A549 (cell line): Measurements from ENCODE around the gene FSTL4. TPM values are rescaled to one million over a fixed set of nuclear protein-coding genes. Genes with fewer than 3 reads are reported as not detected.

Experiments used
- ATAC-seq, 2 experiments: fragments of 200-7000 bp in 1 of 2; fragments of >200 bp in 1 of 2; cut with Nextera tagmentation in 1 of 2; cut with Tn5 transposase in 1 of 2; 3 replicates each; pipeline versions ENCODE4 v1.8.0 to v1.9.1; 2018 to 2020; ENCODE audit warnings: mild to moderate bottlenecking in 1 of 2, moderate library complexity in 1 of 2
- CTCF ChIA-PET: fragments of 300-600 bp; sonication (Branson Sonifier 250); formaldehyde crosslinking; extraction: SDS; loops from one replicate; lab custom pipeline; 2021; ENCODE audit warnings: antibody characterized with exemption, inconsistent platforms; lab: Yijun Ruan, JAX
- POLR2A ChIA-PET: fragments of 350-600 bp; formaldehyde crosslinking; extraction: SDS; loops from one replicate; lab custom pipeline; 2021; ENCODE audit warnings: antibody characterized with exemption, inconsistent platforms; lab: Yijun Ruan, JAX
- DNase-seq, 2 experiments: peaks; one replicate each; pipeline versions ENCODE4 v3.0.0 to v3.0.0-alpha.2; 2011 to 2016; ENCODE audit warnings: low read depth in 1 of 2, low spot score in 1 of 2
- FAIRE-seq: peaks from 2 replicates; lab custom pipeline; 2011; peaks lifted over from hg19 to GRCh38; lab: Jason Lieb, UNC
- H3K27ac ChIP-seq, 2 experiments: fragments of >200 bp; sonication (Bioruptor Twin); formaldehyde crosslinking; 3 replicates each; pipeline ENCODE4 v1.5.1; 2016 to 2017
- H3K4me1 ChIP-seq: fragments of >200 bp; sonication (Bioruptor Twin); formaldehyde crosslinking; 3 replicates; pipeline ENCODE4 v1.6.1; 2016
- H3K4me2 ChIP-seq: fragments of >200 bp; sonication (Bioruptor Twin); formaldehyde crosslinking; 3 replicates; pipeline ENCODE4 v1.6.1; 2016
- H3K4me3 ChIP-seq: fragments of >200 bp; sonication (Bioruptor Twin); formaldehyde crosslinking; 3 replicates; pipeline ENCODE4 v1.5.1; 2016
- H3K9me3 ChIP-seq: fragments of >200 bp; sonication (Bioruptor Twin); formaldehyde crosslinking; 3 replicates; pipeline ENCODE4 v1.6.1; 2016
- BCL3 ChIP-seq: fragments of >200 bp; sonication (Bioruptor Twin); formaldehyde crosslinking; IDR thresholded peaks from 3 replicates; pipeline ENCODE4 v1.6.1; 2016
- BHLHE40 ChIP-seq: IDR thresholded peaks from 2 replicates; pipeline ENCODE4 v1.6.1; 2012; ENCODE audit warnings: low read depth, low read length, inconsistent platforms
- CBX2 ChIP-seq: fragments of 200-600 bp; sonication (generic); IDR thresholded peaks from 2 replicates; pipeline ENCODE4 v1.6.1; 2016; ENCODE audit warnings: low read depth, mild to moderate bottlenecking, borderline replicate concordance
- CBX8 ChIP-seq: fragments of 200-600 bp; sonication (generic); IDR thresholded peaks from 2 replicates; pipeline ENCODE4 v1.6.1; 2016
- CHD4 ChIP-seq: fragments of 200-600 bp; sonication (generic); IDR thresholded peaks from 2 replicates; pipeline ENCODE4 v1.6.1; 2016; ENCODE audit warnings: antibody characterized with exemption, mild to moderate bottlenecking, borderline replicate concordance
- CTCF ChIP-seq: fragments of >200 bp; sonication (Bioruptor Twin); formaldehyde crosslinking; IDR thresholded peaks from 3 replicates; pipeline ENCODE4 v1.5.1; 2016
- EHMT2 ChIP-seq: fragments of 200-600 bp; sonication (generic); IDR thresholded peaks from 2 replicates; pipeline ENCODE4 v1.6.1; 2016; ENCODE audit warnings: antibody characterized with exemption, low read depth, mild to moderate bottlenecking, moderate library complexity
- FOSB ChIP-seq: fragments of 250-450 bp; sonication (Bioruptor Pico); IDR thresholded peaks from 2 replicates; pipeline ENCODE4 v1.5.0; 2020; ENCODE audit warnings: mild to moderate bottlenecking, moderate library complexity
- FOSL2 ChIP-seq, 2 experiments: fragments of 450-650 bp in 1 of 2; fragments of >200 bp in 1 of 2; sonication (Bioruptor Twin) in 1 of 2; formaldehyde crosslinking; IDR thresholded peaks; 2 replicates each; pipeline versions ENCODE4 v1.5.0 to v1.6.1; 2016 to 2020; ENCODE audit warnings: mild to moderate bottlenecking in 1 of 2, moderate library complexity in 1 of 2
- FOXS1 ChIP-seq: fragments of 250-450 bp; sonication (Bioruptor Pico); IDR thresholded peaks from 2 replicates; pipeline ENCODE4 v1.5.0; 2020; ENCODE audit warnings: mild to moderate bottlenecking, moderate library complexity
- GATA3 ChIP-seq: IDR thresholded peaks from 2 replicates; pipeline ENCODE4 v1.6.1; 2012; ENCODE audit warnings: borderline replicate concordance
- HES2 ChIP-seq: fragments of >200 bp; sonication (Bioruptor Twin); formaldehyde crosslinking; IDR thresholded peaks from 2 replicates; pipeline ENCODE4 v1.6.1; 2016
- HOXB13 ChIP-seq: fragments of 250-450 bp; sonication (Bioruptor Pico); IDR thresholded peaks from 2 replicates; pipeline ENCODE4 v1.5.0; 2020; ENCODE audit warnings: low read depth, mild to moderate bottlenecking, moderate library complexity
- HOXB5 ChIP-seq: fragments of 250-450 bp; sonication (Bioruptor Pico); IDR thresholded peaks from 2 replicates; pipeline ENCODE4 v1.5.0; 2020; ENCODE audit warnings: mild to moderate bottlenecking, moderate library complexity
- JUN ChIP-seq, 2 experiments: fragments of >200 bp; sonication (Bioruptor Twin); formaldehyde crosslinking; IDR thresholded peaks; 2 replicates in 1 of 2; 3 replicates in 1 of 2; pipeline ENCODE4 v1.6.1; 2016 to 2017
- JUNB ChIP-seq: fragments of >200 bp; sonication (Bioruptor Twin); formaldehyde crosslinking; IDR thresholded peaks from 2 replicates; pipeline ENCODE4 v1.6.1; 2016
- KDM1A ChIP-seq: fragments of 200-600 bp; sonication (generic); IDR thresholded peaks from 2 replicates; pipeline ENCODE4 v1.6.1; 2016; ENCODE audit warnings: low read depth, mild to moderate bottlenecking
- MAX ChIP-seq: IDR thresholded peaks from 2 replicates; pipeline ENCODE4 v1.6.1; 2012
- MYC ChIP-seq: IDR thresholded peaks from 2 replicates; pipeline ENCODE4 v1.6.1; 2012; ENCODE audit warnings: mild to moderate bottlenecking, inconsistent platforms, low read length, improper control_type of control experiment, borderline replicate concordance
- NR3C1 ChIP-seq: fragments of >200 bp; sonication (Bioruptor Twin); formaldehyde crosslinking; IDR thresholded peaks from 3 replicates; pipeline ENCODE4 v1.6.1; 2017
- PBX3 ChIP-seq: IDR thresholded peaks from 2 replicates; pipeline ENCODE4 v1.6.1; 2012
- PHF8 ChIP-seq: fragments of 200-600 bp; sonication (generic); IDR thresholded peaks from 2 replicates; pipeline ENCODE4 v1.6.1; 2016; ENCODE audit warnings: low read depth, mild to moderate bottlenecking, antibody characterized with exemption, moderate library complexity, borderline replicate concordance
- SREBF2 ChIP-seq: fragments of 450-650 bp; IDR thresholded peaks from 2 replicates; pipeline ENCODE4 v1.6.1; 2014; ENCODE audit warnings: mild to moderate bottlenecking, moderate library complexity
- TP53 ChIP-seq: fragments of 250-450 bp; sonication (Bioruptor Pico); IDR thresholded peaks from 2 replicates; pipeline ENCODE4 v1.5.0; 2021; ENCODE audit warnings: mild to moderate bottlenecking, moderate library complexity
- USF2 ChIP-seq: fragments of 450-650 bp; IDR thresholded peaks from 2 replicates; pipeline ENCODE4 v1.6.1; 2014; ENCODE audit warnings: antibody characterized with exemption
- ZC3H11A ChIP-seq: fragments of 450-650 bp; IDR thresholded peaks from 2 replicates; pipeline ENCODE4 v1.6.1; 2014; ENCODE audit warnings: antibody characterized with exemption, mild to moderate bottlenecking
- ZFP36 ChIP-seq: fragments of 450-650 bp; IDR thresholded peaks from 2 replicates; pipeline ENCODE4 v1.6.1; 2014; ENCODE audit warnings: borderline replicate concordance; ENCODE audit not compliant: partially characterized antibody
- ZNF302 ChIP-seq: fragments of 250-450 bp; sonication (Bioruptor Pico); IDR thresholded peaks from 2 replicates; pipeline ENCODE4 v1.9.0; 2021; ENCODE audit warnings: inconsistent platforms, mild to moderate bottlenecking, moderate library complexity
- WGBS: methylation state at CpG from one replicate; pipeline ENCODE4 v1.1.6; 2017; ENCODE audit errors: missing lambda C conversion rate; 5-methylcytosine and 5-hydroxymethylcytosine counted together
- polyA plus RNA-seq, 4 experiments: library from polyadenylated mRNA; depleted of rRNA in 3 of 4; stranded (reverse); fragments of >200 nt; fragmentation: RNase III in 1 of 4; extraction: RNeasy Plus Mini Kit Qiagen cat#74134 plus additional on column Dnase treatment in 1 of 4; gene quantifications; 2 replicates in 3 of 4; 3 replicates in 1 of 4; pipeline ENCODE4 v1.2.3, GENCODE V29; 2011 to 2017

Gene FSTL4
- polyA plus RNA-seq, 2 of the 4 experiments (the other 2 are of a cell fraction), result 1.6 to 1.8 TPM

- 66% methylated on average over 7 of the region's 7 CpGs for WGBS
- CTCF ChIA-PET, result interaction anchor here (1.0 to 1.8 kb wide), 4 partner anchors 16 to 500 kb away, joined by 3 to 5 read pairs (median 4); no protein-coding TSS in a partner anchor
- H3K4me3 ChIP-seq, result no peak overlapping the region
- ATAC-seq (no peak), FAIRE-seq (no peak), DNase-seq (no peak)
- no peak overlapping the region for H3K27ac ChIP-seq
- peaks cover 15% of the 10 kb centered on the region for H3K4me1 ChIP-seq
- TF ChIP-seq NR3C1 (no peak), KDM1A (no peak), HOXB5 (no peak), ZC3H11A (no peak), FOSB (CRISPR knock-in tag) (no peak), JUNB (no peak)
- TF ChIP-seq, all 56 proteins: peak for 0
- H3K4me2 ChIP-seq, result no peak overlapping the region
- no peaks in the 10 kb centered on the region for H3K9me3 ChIP-seq
- POLR2A ChIA-PET, result no interaction called here
Measured at GRCh38 chr5:133368916-133369783, 243.2 kb downstream of the FSTL4 start.

GRCh38 chr5:133367984-133368383 lies 244.4 kb downstream of the FSTL4 start:
- no peak for FAIRE-seq
- H3K27ac ChIP-seq, result no peak overlapping the region
- POLR2A ChIA-PET, result no interaction called here
- no peak for DNase-seq
- H3K4me3 ChIP-seq, result no peak overlapping the region
- peaks cover 15% of the 10 kb centered on the region for H3K4me1 ChIP-seq
- no peak overlapping the region for H3K4me2 ChIP-seq
- no peak for ATAC-seq
- no CpG with 5 or more reads among the region's 2 CpGs for WGBS
- H3K9me3 ChIP-seq, result no peaks in the 10 kb centered on the region
- TF ChIP-seq CHD4 (no peak), PHF8 (no peak), BHLHE40 (no peak), MAX (no peak), USF2 (no peak), HOXB13 (CRISPR knock-in tag) (no peak), CBX8 (no peak), CBX2 (no peak), EHMT2 (no peak), GATA3 (no peak), HES2 (no peak), CTCF (no peak)
- CTCF ChIA-PET, result interaction anchor here (0.9 to 1.8 kb wide), 5 partner anchors 11 to 257 kb away, joined by 3 to 5 read pairs (median 3); no protein-coding TSS in a partner anchor

GRCh38 chr5:133367071-133367786 lies 245.1 kb downstream of the FSTL4 start:
- ChIA-PET CTCF (interaction anchor here (0.9 to 1.8 kb wide), 5 partner anchors 10 to 257 kb away, joined by 3 to 5 read pairs (median 3); no protein-coding TSS in a partner anchor), POLR2A (no interaction called here)
- WGBS, result 75% methylated on average over 6 of the region's 6 CpGs
- DNase-seq, result no peak
- no peak overlapping the region for H3K4me3 ChIP-seq
- no peaks in the 10 kb centered on the region for H3K9me3 ChIP-seq
- H3K27ac ChIP-seq, result no peak overlapping the region
- ATAC-seq, result no peak
- no peak for FAIRE-seq
- peaks cover 15% of the 10 kb centered on the region for H3K4me1 ChIP-seq
- H3K4me2 ChIP-seq, result no peak overlapping the region
- TF ChIP-seq ZFP36 (no peak), CBX8 (no peak), BCL3 (no peak), MYC (no peak), FOSL2 (IDR thresholded peaks at IDR 0.05) (no peak), FOSL2 (CRISPR knock-in tag; IDR thresholded peaks at IDR 0.05) (no peak), NR3C1 (no peak), PBX3 (no peak), ZNF302 (no peak), FOXS1 (CRISPR knock-in tag) (no peak), SREBF2 (no peak), CHD4 (no peak), JUN (IDR thresholded peaks at IDR 0.05) (no peak), TP53 (CRISPR knock-in tag) (no peak), CBX2 (no peak)
